Activated CD4-positive, alpha-beta T cell treated with anti-CD3 and anti-CD28 coated beads, Interleukin-2, amount 50 U/mL, for 4 hours (primary cell): ENCODE data around the gene ACAP3.

Experiments
- DNase-seq, 2 experiments: peaks; one replicate each; pipeline ENCODE4 v3.0.0-alpha.2; 2020

ACAP3 gene

GRCh38 chr1:1344655-1345361 is 37.1 kb upstream of the ACAP3 start:
- peak; percentile 55 to 58 for DNase-seq

DNA sequence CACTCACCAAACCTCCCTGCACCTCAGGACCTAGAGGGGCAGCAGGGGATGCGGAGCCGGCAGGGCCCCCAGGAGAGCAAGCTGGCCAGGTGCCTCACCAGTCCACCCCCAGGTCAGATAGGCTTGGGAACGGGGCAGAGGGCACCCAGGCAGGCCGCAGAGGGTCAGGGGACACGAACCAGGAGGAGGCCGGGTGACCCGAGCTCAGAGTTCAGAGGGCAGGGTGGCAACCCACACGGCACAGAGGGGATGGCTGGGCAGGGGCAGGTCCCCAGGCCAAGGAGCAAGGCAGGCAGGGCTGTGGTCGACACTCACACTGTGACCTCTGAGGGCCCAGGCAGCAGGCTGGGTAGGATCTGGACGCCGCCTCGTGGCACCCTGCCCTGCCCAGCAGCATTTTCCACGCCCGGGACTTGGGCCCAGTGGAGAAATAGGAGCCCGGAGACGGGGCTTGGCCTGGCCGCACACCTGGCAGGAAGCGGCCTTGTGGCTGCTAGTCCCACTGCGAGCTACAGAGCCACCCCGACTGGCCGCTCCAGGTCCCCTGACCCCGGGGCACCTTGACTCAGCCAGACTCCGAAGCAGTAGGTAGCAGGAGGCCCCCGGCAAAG is 36.2 kb upstream of the ACAP3 start:
- DNase-seq: no peak

DNA sequence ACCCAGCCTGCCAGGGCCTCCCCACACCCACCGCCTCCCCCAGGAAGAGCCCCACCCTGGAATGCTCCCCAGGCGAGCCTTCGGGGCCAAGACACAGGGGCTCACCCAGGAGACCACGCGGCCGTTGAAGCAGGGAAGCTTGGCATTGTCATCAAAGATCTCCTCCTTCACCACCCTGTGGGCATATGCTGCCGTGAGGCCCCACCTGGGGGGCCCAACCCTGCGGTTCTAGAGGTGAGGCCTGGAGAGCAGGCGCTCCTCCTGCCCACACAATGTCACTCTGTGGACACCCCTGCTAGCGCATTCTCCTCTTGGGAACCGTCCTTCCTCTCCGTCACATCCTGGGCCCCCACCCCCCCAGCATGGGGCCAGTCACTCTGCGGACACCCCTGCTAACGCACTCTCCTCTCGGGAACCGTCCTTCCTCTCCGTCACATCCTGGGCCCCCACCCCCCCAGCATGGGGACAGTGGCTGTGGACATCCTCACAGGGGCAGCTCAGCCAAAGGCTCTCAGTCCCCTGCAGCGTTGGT is 34.9 kb upstream of the ACAP3 start:
- no peak for DNase-seq

GRCh38 chr1:1342061-1342562 is 34.4 kb upstream of the ACAP3 start:
- DNase-seq: no peak

- DNase-seq: no peak
Observed at GRCh38 chr1:1341549-1342021, 33.9 kb upstream of the ACAP3 start.

DNA sequence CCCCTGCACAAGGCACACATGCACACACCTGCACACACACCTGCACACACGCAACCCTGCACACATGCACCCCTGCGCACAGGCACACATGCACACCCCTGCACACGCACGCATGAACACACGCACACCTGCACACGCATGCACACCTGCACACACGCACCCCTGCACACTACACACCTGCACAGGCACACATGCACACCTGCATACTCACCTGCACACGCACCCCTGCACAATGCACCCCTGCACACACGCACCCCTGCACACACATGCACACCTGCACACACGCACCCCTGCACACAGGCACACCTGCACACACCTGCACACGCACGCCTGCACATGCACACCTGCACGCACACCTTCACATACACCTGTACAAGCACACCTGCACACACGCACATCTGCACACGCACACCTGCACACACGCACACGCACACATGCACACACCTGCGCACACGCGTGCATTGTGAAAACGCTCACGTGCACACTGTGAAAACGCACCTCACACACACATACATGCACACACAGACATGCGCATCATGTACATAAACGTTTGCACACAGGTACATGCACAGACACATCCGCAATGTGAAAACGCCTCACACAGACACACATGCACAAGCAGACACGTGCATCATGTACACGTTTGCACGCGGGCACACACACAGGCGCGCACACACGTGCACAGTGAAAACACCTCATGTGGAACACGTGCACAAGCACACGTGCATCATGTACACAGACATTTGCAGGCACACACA is 33.2 kb upstream of the ACAP3 start:
- no peak for DNase-seq

DNA sequence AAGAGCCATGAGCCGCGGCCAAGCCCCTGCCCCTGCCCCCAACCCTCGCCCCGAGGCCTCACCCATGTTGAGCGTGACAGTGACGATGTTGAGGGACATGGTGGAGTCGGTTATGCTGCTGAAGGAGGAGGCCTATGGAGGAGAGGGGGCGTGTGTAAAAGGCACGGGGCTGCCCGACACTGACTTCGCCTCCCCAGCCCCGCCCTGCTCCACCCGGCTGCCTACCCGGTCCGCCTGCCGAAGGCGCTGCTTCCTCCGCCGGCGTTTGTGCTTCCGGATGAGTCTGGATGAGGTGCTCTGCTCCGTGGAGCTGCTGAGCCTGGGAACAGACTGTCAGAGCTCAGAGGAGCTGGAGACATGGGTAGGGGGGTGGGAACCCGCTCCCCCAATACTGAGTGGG is 32.5 kb upstream of the ACAP3 start:
- DNase-seq: no peak

DNA sequence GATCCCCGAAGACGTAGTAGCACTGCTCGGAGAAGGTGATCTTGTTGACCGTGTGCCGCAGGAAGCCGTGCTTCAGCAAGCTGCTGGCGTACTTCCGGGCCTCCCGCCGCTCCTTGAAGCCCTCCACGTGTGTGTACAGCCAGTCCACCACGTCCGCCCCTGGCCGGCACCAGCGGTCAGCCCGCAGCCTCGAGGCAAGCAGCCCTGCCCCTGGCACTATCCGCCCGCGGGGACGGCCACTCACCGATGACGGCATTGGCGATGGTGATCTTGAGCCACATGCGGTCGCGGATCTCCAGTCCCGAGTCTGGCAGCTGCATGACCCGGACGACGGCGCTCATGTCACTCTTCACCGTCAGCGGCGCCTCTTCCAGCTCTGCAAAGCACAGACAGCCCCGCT is 30.5 kb upstream of the ACAP3 start:
- DNase-seq: no peak

GRCh38 chr1:1337793-1338147 is 30.0 kb upstream of the ACAP3 start:
- DNase-seq: peak in 1 of 2 experiments; percentile 28

GRCh38 chr1:1336931-1337792 is 29.4 kb upstream of the ACAP3 start:
- no peak for DNase-seq

DNA sequence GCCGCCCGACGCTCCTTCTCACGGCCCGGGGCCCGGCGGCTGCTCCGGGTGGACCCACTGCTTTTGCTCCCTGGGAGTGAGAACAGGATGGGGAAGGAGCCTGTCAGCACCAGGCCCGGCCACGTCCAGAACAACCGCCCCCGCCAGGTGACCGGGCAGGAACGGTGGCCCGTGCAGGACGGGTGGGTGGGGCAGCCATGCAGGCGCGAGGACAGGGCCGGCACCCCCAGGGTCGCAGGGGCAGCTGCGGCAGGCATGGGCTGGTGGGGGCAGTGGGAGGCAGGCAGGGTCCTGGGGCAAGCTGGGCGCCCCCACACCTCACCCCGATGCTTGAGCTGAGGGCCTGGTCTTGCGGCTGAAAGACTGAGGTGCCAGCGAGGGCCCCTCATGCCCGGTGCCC is 28.7 kb upstream of the ACAP3 start:
- no peak for DNase-seq

DNA sequence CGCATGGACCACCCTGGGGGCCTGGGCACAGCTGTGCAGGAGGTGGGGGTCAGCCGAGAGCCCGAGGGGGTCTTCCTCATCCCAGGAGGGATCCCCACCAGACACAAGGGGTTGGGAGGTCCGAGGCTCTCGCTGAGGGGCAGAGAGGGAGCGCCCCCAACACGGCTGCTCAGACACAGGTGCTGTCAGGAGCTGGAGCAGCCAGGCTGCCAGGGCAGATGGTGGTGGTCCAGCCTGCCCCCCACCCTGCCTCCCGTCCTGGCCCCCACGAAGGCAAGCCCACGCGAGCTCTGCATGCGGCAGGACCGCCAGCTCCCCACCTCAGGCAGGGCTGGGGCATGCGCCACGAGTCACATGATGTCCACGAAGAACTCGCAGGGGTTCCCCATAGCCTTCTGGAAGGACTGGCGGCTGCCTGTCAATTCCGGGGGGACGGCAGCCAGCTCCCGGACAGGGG is 28.1 kb upstream of the ACAP3 start:
- no peak for DNase-seq

DNA sequence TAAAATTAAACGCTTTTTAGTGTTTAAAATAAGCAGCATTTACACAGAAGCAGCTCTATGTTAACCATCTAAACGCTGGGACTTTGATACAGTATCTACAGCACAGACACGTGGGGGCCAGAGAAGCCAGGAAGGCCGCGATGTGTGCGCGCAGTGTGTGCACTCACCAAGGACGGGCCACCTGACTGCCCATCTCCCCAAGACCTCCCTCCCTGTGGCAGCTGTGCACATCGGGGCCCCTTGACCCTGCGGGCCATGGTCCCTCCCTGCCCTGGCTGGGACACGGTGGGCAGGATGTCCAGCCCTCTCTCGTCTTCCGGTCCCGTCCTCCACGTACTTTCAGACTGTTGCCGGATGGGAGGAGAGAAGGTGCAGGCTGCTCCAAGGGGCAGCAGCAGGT is 27.6 kb upstream of the ACAP3 start:
- DNase-seq: no peak

DNA sequence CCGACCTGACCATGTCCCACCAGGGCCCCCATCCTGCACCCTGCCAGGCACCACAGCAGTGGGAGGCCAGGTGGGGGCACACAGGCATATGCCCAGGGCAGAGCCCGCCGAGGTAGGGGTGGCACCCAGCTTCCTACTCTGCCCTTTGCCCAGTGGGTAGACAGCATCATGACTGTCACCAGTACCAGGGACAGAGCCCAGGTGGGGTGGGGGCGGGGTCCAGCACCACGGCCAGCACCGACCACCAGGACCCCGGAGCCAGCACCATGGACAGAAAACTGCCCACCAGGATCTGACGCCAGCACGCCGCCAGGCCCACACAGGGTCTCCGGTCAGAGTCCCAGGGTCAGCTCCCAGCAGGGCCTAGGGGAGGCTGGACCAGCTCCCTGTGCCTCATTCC is 27.1 kb upstream of the ACAP3 start:
- DNase-seq: no peak

GRCh38 chr1:1333551-1334241 is 26.0 kb upstream of the ACAP3 start:
- no peak for DNase-seq

- DNase-seq: no peak
Observed at GRCh38 chr1:1332774-1333480, 25.2 kb upstream of the ACAP3 start.

DNA sequence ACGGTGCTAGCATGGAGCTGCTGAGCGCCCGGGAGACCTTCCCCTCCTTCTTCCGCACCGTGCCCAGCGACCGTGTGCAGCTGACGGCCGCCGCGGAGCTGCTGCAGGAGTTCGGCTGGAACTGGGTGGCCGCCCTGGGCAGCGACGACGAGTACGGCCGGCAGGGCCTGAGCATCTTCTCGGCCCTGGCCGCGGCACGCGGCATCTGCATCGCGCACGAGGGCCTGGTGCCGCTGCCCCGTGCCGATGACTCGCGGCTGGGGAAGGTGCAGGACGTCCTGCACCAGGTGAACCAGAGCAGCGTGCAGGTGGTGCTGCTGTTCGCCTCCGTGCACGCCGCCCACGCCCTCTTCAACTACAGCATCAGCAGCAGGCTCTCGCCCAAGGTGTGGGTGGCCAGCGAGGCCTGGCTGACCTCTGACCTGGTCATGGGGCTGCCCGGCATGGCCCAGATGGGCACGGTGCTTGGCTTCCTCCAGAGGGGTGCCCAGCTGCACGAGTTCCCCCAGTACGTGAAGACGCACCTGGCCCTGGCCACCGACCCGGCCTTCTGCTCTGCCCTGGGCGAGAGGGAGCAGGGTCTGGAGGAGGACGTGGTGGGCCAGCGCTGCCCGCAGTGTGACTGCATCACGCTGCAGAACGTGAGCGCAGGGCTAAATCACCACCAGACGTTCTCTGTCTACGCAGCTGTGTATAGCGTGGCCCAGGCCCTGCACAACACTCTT is 24.5 kb upstream of the ACAP3 start:
- no peak for DNase-seq

- DNase-seq: no peak
Observed at GRCh38 chr1:1331068-1331965, 23.6 kb upstream of the ACAP3 start, which contains the start of gene TAS1R3. Gene TAS1R3 (plus strand): TSS chr1:1331280. CDS start chr1:1331346, 66 bp downstream.

GRCh38 chr1:1330366-1331067 is 22.8 kb upstream of the ACAP3 start:
- DNase-seq: no peak
